SHP77 treated with DMSO at 0.1 percent for 48 hours (cell line): ENCODE results near the gene GOLGA8M.
"Not testable (repeated sequence)": the region's sequence is repeated elsewhere in the genome, so short reads cannot be mapped to it uniquely, and the experiment has no call there.

Experiments
- DNase-seq: peaks from one replicate; lab custom pipeline; 2025; lab: John Stamatoyannopoulos, UW

GOLGA8M gene

DNA sequence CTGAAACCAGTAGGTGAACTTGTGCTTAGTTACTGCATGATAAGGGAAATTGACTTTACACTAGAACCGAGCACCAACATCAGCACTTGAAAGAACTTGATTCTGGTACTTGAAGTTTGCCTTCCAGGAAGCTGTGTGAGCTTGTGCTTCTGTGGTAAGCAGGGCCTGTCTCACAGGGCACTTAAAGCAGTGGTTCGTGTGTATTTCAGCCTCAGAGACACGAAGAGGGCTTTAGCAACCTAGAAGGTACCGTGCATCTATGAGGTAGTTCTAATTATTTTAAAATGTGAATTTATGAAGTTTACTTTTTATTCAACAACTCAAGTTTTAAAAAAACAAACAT lies 56.2 kb downstream of the GOLGA8M start:
- DNase-seq, result not testable (repeated sequence)

DNA sequence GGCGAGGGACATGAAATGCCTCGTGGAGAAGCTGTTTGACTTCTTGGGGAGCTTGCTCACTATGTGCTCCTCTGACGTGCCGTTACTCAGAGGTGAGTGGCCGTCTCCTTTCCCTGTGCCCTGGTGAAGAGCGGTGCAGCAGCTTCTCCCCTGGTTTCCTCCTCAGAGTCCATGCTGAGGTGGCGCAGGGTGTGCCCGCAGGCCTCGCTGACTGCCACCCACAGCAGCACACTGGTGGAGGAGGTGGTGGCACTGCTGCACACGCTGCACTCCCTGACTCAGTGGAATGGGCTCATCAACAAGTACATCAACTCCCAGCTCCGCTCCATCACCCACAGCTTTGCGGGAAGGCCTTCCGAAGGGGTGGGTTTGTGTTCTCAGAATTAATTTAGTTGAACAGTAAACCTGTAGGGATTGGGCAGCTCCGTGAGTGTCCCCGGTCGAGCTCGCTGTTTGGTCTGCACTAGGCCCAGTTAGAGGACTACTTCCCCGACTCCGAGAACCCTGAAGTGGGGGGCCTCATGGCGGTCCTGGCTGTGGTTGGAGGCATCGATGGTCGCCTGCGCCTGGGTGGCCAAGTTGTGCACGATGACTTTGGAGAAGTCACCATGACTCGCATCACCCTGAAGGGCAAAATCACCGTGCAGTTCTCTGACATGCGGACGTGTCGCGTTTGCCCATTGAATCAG lies 56.7 kb downstream of the GOLGA8M start:
- DNase-seq, result not testable (repeated sequence)

DNA sequence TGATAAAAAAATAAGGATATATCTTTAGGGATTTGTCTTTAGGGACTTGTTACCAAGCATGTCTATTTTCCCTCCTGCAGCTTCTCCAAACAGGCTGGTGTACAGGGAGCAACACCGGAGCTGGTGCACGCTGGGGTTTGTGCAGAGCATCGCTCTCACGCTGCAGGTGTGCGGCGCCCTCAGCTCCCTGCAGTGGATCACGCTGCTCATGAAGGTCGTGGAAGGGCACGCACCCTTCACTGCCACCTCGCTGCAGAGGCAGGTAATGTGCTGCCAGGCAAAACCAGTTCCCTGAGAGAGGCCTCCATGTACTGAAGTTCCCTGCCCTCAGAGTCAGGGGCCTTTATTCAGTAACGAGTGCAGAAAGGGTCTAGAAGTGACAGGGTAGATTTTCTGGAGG lies 58.0 kb downstream of the GOLGA8M start:
- DNase-seq, result not testable (repeated sequence)

DNA sequence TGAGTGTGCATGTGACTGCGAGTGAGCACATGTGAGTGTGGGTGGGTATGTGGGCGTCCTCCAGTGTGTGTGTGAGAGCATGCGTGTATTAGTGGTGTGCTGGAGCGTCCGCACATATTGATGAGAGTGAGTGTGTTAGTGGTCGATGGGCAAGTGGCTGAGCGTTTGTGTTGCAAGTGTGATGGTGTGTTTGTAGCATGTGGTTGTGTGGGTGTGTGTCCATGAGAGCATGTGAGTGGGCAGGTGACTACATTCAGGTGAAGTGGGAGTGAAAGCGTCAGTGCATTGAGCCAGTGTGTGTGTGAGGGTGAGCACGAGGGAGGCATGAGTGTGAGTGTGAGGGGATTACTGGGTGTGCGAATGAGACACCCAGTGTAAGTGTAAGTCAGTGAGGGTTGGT lies 59.7 kb downstream of the GOLGA8M start:
- DNase-seq, result not testable (repeated sequence)
